Keratinocyte (primary cell): ENCODE results near the gene SEC14L2. TPM values are rescaled to one million over a fixed set of nuclear protein-coding genes. Genes with fewer than 3 reads are reported as not detected.

Experiments used
- DNase-seq: peaks from one replicate; pipeline ENCODE4 v3.0.0-alpha.2; 2011; ENCODE audit warnings: low read depth, missing footprints, low spot score
- FAIRE-seq: peaks from 2 replicates; lab custom pipeline; 2011; peaks lifted over from hg19 to GRCh38; lab: Jason Lieb, UNC
- H2AFZ ChIP-seq: 2 replicates; pipeline ENCODE4 v1.6.0; 2012; ENCODE audit warnings: low read length, control low read depth, inconsistent platforms; ENCODE audit not compliant: control insufficient read depth
- H3K27ac ChIP-seq: 2 replicates; pipeline ENCODE4 v1.5.1; 2011; ENCODE audit warnings: low read length; ENCODE audit not compliant: control insufficient read depth, insufficient read depth
- H3K27me3 ChIP-seq: 3 replicates; pipeline ENCODE4 v1.6.0; 2011; ENCODE audit warnings: low read length; ENCODE audit not compliant: control insufficient read depth, insufficient read depth; ENCODE audit errors: extremely low read depth
- H3K36me3 ChIP-seq, 2 experiments: 2 replicates in 1 of 2; 3 replicates in 1 of 2; pipeline ENCODE4 v1.5.1; 2011; ENCODE audit warnings: low read length in 2 of 2, mild to moderate bottlenecking in 1 of 2; ENCODE audit not compliant: control insufficient read depth in 2 of 2, insufficient read depth in 2 of 2; ENCODE audit errors: extremely low read depth in 1 of 2
- H3K4me1 ChIP-seq: 3 replicates; pipeline ENCODE4 v1.5.1; 2011; ENCODE audit warnings: low read length; ENCODE audit not compliant: control insufficient read depth, insufficient read depth; ENCODE audit errors: extremely low read depth
- H3K4me2 ChIP-seq: 3 replicates; pipeline ENCODE4 v1.6.0; 2011; ENCODE audit warnings: low read depth, low read length; ENCODE audit not compliant: control insufficient read depth, insufficient read depth; ENCODE audit errors: extremely low read depth
- H3K4me3 ChIP-seq, 3 experiments: fragments of 200-600 bp in 1 of 3; sonication (generic) in 1 of 3; 2 replicates in 2 of 3; 3 replicates in 1 of 3; pipeline ENCODE4 v1.5.1; 2011 to 2016; ENCODE audit warnings: low read length in 3 of 3, mild to moderate bottlenecking in 3 of 3, control low read depth in 2 of 3, inconsistent platforms in 1 of 3, low read depth in 1 of 3, mixed read lengths in 1 of 3, mixed run types in 1 of 3, moderate library complexity in 1 of 3; ENCODE audit not compliant: control insufficient read depth in 2 of 3, insufficient read depth in 2 of 3; ENCODE audit errors: extremely low read depth in 1 of 3
- H3K79me2 ChIP-seq: 2 replicates; pipeline ENCODE4 v1.6.0; 2012; ENCODE audit warnings: low read length; ENCODE audit not compliant: control insufficient read depth, insufficient read depth
- H3K9ac ChIP-seq: 3 replicates; pipeline ENCODE4 v1.6.0; 2011; ENCODE audit warnings: low read length; ENCODE audit not compliant: control insufficient read depth, insufficient read depth; ENCODE audit errors: extremely low read depth
- H3K9me1 ChIP-seq: 3 replicates; pipeline ENCODE4 v1.6.0; 2011; ENCODE audit warnings: low read length; ENCODE audit not compliant: control insufficient read depth, insufficient read depth; ENCODE audit errors: extremely low read depth
- H3K9me3 ChIP-seq: 2 replicates; pipeline ENCODE4 v1.5.1; 2012; ENCODE audit warnings: low read depth, low read length; ENCODE audit not compliant: control insufficient read depth
- H4K20me1 ChIP-seq: 3 replicates; pipeline ENCODE4 v1.6.0; 2011; ENCODE audit warnings: low read length; ENCODE audit not compliant: control insufficient read depth, insufficient read depth; ENCODE audit errors: extremely low read depth
- CTCF ChIP-seq, 3 experiments: IDR thresholded peaks in 1 of 3; conservative IDR thresholded peaks in 1 of 3; optimal IDR thresholded peaks in 1 of 3; 2 replicates in 2 of 3; 3 replicates in 1 of 3; pipeline versions ENCODE3 to v1.5.1; 2011; ENCODE audit warnings: low read length in 3 of 3, mild to moderate bottlenecking in 3 of 3, moderate library complexity in 2 of 3, control low read depth in 1 of 3, inconsistent platforms in 1 of 3; ENCODE audit not compliant: insufficient read depth in 2 of 3; ENCODE audit errors: extremely low read depth in 1 of 3
- EZH2 ChIP-seq: IDR thresholded peaks from one replicate; pipeline ENCODE4 v1.6.1; 2012; ENCODE audit warnings: inconsistent platforms, mild to moderate bottlenecking, low read length, moderate library complexity
- dilution Hi-C: fragments of 300-500 bp; cut with MboI; formaldehyde crosslinking; loops from one replicate; pipeline ENCODE4 v1.7.0; 2020; ENCODE audit warnings: low sequenced_read_pairs; ENCODE audit not compliant: extremely low pct_ligation_motif_present
- polyA plus RNA-seq, 5 experiments: library from polyadenylated mRNA; depleted of rRNA in 3 of 5; stranded (reverse) in 3 of 5; stranded (forward) in 1 of 5; unstranded in 1 of 5; fragments of >200 nt; gene quantifications; 1 replicate in 1 of 5; 2 replicates in 3 of 5; 3 replicates in 1 of 5; pipeline versions ENCODE4 v1.2.1 to v1.2.3, GENCODE V29; 2011 to 2012; ENCODE audit warnings: missing spikeins in 2 of 5, low read depth in 1 of 5, low replicate concordance in 1 of 5

SEC14L2 gene
- polyA plus RNA-seq, 1 donor (not counting 4 experiments of a cell fraction or from before 2014, with no cell fraction given): 103 TPM

- Histone ChIP-seq H4K20me1 (no peaks in the 10 kb centered on the region), H3K27ac (no peak overlapping the region), H3K79me2 (no peaks in the 10 kb centered on the region), H3K9ac (no peak overlapping the region), H3K4me2 (no peak overlapping the region), H3K4me1 (peaks cover 15% of the 10 kb centered on the region), H2AFZ (no peak overlapping the region), H3K9me3 (no peaks in the 10 kb centered on the region), H3K4me3 (no peak overlapping the region), H3K27me3 (no peaks in the 10 kb centered on the region), H3K36me3 (no peaks in the 10 kb centered on the region), H3K9me1 (no peaks in the 10 kb centered on the region)
- DNase-seq: no peak
- TF ChIP-seq CTCF (optimal IDR thresholded peaks at IDR 0.05 in 1 of 3, IDR thresholded peaks at IDR 0.05 in 1 of 3, conservative IDR thresholded peaks at IDR 0.05 in 1 of 3; ENCODE audit: extremely low read depth in 1 of 3, insufficient read depth in 2 of 3, low read length in 3 of 3): no peak
- no peak for TF ChIP-seq EZH2
- no peak for FAIRE-seq
- dilution Hi-C loops: no loop called here
Measured at GRCh38 chr22:30433227-30433626, 36.4 kb downstream of the SEC14L2 start.

DNA sequence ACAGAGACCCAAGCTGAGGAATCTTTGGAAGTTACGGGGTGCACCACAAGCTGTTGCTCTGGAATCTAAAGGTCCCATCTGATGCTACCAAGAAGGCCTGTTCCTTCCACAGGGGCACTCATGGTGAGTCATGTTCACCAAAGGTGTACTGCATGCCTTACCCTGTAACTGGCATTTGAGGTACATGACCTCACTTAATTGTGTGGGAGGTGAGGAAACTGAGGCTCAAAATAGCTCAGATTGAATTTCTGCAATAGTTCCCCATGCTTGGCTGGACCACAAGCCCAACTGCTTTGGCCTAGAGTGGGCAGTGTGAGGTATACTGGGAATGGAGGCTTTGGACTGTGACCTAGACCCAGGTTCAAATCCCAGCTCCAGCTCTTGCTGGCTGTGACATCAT, 37.0 kb downstream of the SEC14L2 start:
- no peak overlapping the region for H3K4me3 ChIP-seq
- FAIRE-seq (peak; percentile 32), DNase-seq (no peak)
- no peaks in the 10 kb centered on the region for H3K9me3 ChIP-seq
- TF ChIP-seq EZH2 (no peak), CTCF (optimal IDR thresholded peaks at IDR 0.05 in 1 of 3, IDR thresholded peaks at IDR 0.05 in 1 of 3, conservative IDR thresholded peaks at IDR 0.05 in 1 of 3; ENCODE audit: extremely low read depth in 1 of 3, insufficient read depth in 2 of 3, low read length in 3 of 3) (no peak)
- no peaks in the 10 kb centered on the region for H3K36me3 ChIP-seq
- no peaks in the 10 kb centered on the region for H3K79me2 ChIP-seq
- H3K4me1 ChIP-seq: peaks cover 15% of the 10 kb centered on the region
- H3K9ac ChIP-seq: no peak overlapping the region
- H3K9me1 ChIP-seq: no peaks in the 10 kb centered on the region
- dilution Hi-C loops: no loop called here
- no peak overlapping the region for H3K27ac ChIP-seq
- H3K4me2 ChIP-seq: no peak overlapping the region
- no peaks in the 10 kb centered on the region for H4K20me1 ChIP-seq
- no peaks in the 10 kb centered on the region for H3K27me3 ChIP-seq
- H2AFZ ChIP-seq: no peak overlapping the region
